H1 (cell line): Measurements from ENCODE around the gene PRKN.

ENCODE experiments used
- POLR2A ChIP-seq, 2 experiments: IDR thresholded peaks; 1 replicate in 1 of 2; 2 replicates in 1 of 2; pipeline ENCODE4 v1.6.1; 2011; ENCODE audit warnings: low read depth in 2 of 2, low read length in 2 of 2, mild to moderate bottlenecking in 2 of 2; ENCODE audit errors: control extremely low read depth in 1 of 2
- RAD21 ChIP-seq, 2 experiments: IDR thresholded peaks in 1 of 2; conservative IDR thresholded peaks in 1 of 2; 2 replicates each; pipeline ENCODE4 v1.6.1; 2011; ENCODE audit warnings: low read depth in 2 of 2, low read length in 2 of 2, improper control_type of control experiment in 1 of 2, inconsistent platforms in 1 of 2, mild to moderate bottlenecking in 1 of 2, moderate library complexity in 1 of 2
- RBBP5 ChIP-seq: IDR thresholded peaks from 2 replicates; pipeline ENCODE4 v1.7.1; 2012; ENCODE audit warnings: low read depth, mild to moderate bottlenecking, inconsistent platforms, low read length, moderate library complexity, borderline replicate concordance
- SRF ChIP-seq: IDR thresholded peaks from 2 replicates; pipeline ENCODE4 v1.6.1; 2011; ENCODE audit warnings: mild to moderate bottlenecking, low read depth, low read length, moderate library complexity
- SUZ12 ChIP-seq: fragments of 200-600 bp; sonication (generic); IDR thresholded peaks from 2 replicates; pipeline ENCODE4 v1.6.1; 2012; ENCODE audit warnings: mild to moderate bottlenecking, inconsistent platforms, low read length, moderate library complexity, mixed read lengths
- TEAD4 ChIP-seq: IDR thresholded peaks from 2 replicates; pipeline ENCODE4 v1.6.1; 2012; ENCODE audit warnings: low read depth, low read length, inconsistent platforms, mixed read lengths
- TF ChIP-seq, protein P1 (sequence below), 3 experiments: IDR thresholded peaks; 1 replicate in 2 of 3; 2 replicates in 1 of 3; pipeline versions ENCODE4 v1.5.1 to v1.6.1; 2011; ENCODE audit warnings: low read length in 3 of 3, mild to moderate bottlenecking in 3 of 3, inconsistent platforms in 2 of 3, low read depth in 1 of 3, moderate library complexity in 1 of 3; ENCODE audit not compliant: insufficient read depth in 1 of 3; ENCODE audit errors: control extremely low read depth in 1 of 3

GRCh38 chr6:161959072-161959471 is 768.5 kb downstream of the PRKN start:
- TF ChIP-seq, protein P1, sequence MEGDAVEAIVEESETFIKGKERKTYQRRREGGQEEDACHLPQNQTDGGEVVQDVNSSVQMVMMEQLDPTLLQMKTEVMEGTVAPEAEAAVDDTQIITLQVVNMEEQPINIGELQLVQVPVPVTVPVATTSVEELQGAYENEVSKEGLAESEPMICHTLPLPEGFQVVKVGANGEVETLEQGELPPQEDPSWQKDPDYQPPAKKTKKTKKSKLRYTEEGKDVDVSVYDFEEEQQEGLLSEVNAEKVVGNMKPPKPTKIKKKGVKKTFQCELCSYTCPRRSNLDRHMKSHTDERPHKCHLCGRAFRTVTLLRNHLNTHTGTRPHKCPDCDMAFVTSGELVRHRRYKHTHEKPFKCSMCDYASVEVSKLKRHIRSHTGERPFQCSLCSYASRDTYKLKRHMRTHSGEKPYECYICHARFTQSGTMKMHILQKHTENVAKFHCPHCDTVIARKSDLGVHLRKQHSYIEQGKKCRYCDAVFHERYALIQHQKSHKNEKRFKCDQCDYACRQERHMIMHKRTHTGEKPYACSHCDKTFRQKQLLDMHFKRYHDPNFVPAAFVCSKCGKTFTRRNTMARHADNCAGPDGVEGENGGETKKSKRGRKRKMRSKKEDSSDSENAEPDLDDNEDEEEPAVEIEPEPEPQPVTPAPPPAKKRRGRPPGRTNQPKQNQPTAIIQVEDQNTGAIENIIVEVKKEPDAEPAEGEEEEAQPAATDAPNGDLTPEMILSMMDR (IDR thresholded peaks at IDR 0.05; ENCODE audit: control extremely low read depth in 1 of 3, insufficient read depth in 1 of 3, low read depth in 1 of 3, low read length in 3 of 3): no peak
- no peak for TF ChIP-seq RAD21 (IDR thresholded peaks at IDR 0.05 in 1 of 2, conservative IDR thresholded peaks at IDR 0.05 in 1 of 2; ENCODE audit: low read depth in 2 of 2, low read length in 2 of 2)
- TF ChIP-seq POLR2A (IDR thresholded peaks at IDR 0.05; ENCODE audit: control extremely low read depth in 1 of 2, low read depth in 2 of 2, low read length in 2 of 2): no peak
- no peak for TF ChIP-seq SUZ12
- TF ChIP-seq RBBP5: no peak
- TF ChIP-seq SRF: no peak
- no peak for TF ChIP-seq TEAD4
